PC-3 (cell line): ENCODE results near the gene SPARC. TPM values are rescaled to one million over a fixed set of nuclear protein-coding genes. Genes with fewer than 3 reads are reported as not detected.

Source experiments
- ATAC-seq: fragments of 200-7000 bp; cut with Tn5 transposase; 2 replicates; pipeline ENCODE4 v1.9.1; 2020; ENCODE audit warnings: mild to moderate bottlenecking, moderate library complexity
- BruUV-seq: library from RNA; stranded (reverse); fragments of 400-500 nt; replicated peaks from 2 replicates; lab custom pipeline; 2021; lab: Mats Ljungman, UMichigan
- CTCF ChIA-PET: fragments of 300-600 bp; sonication (Branson Sonifier 250); formaldehyde crosslinking; loops from one replicate; lab custom pipeline; 2022; ENCODE audit warnings: antibody characterized with exemption; lab: Charles Lee
- POLR2A ChIA-PET: fragments of 300-600 bp; sonication (Branson Sonifier 250); formaldehyde crosslinking; loops from one replicate; lab custom pipeline; 2022; ENCODE audit warnings: antibody characterized with exemption; ENCODE audit not compliant: unreplicated experiment; lab: Charles Lee
- DNase-seq: peaks from one replicate; pipeline ENCODE4 v3.0.0-alpha.2; 2015
- H2AFZ ChIP-seq: fragments of 300-600 bp; sonication (generic); 2 replicates; pipeline ENCODE4 v1.6.0; 2016; ENCODE audit warnings: antibody characterized with exemption, low read length
- H3F3A ChIP-seq: fragments of 300-600 bp; sonication (generic); one replicate; pipeline ENCODE4 v1.6.0; 2017; ENCODE audit warnings: antibody characterized with exemption, low read length, control low read depth, mild to moderate bottlenecking; ENCODE audit not compliant: unreplicated experiment
- H3K27ac ChIP-seq: fragments of 300-600 bp; sonication (generic); 2 replicates; pipeline ENCODE4 v1.5.1; 2016; ENCODE audit warnings: mild to moderate bottlenecking, low read length
- H3K27me3 ChIP-seq: fragments of 300-600 bp; sonication (generic); 2 replicates; pipeline ENCODE4 v1.6.1; 2016; ENCODE audit warnings: low read length, mixed read lengths
- H3K36me3 ChIP-seq: fragments of 300-600 bp; sonication (generic); 2 replicates; pipeline ENCODE4 v1.6.1; 2016; ENCODE audit warnings: low read depth, mixed run types, low read length, mixed read lengths
- H3K4me1 ChIP-seq: fragments of 300-600 bp; sonication (generic); 2 replicates; pipeline ENCODE4 v1.5.1; 2016; ENCODE audit warnings: low read length; ENCODE audit not compliant: insufficient read depth
- H3K4me2 ChIP-seq: fragments of 300-600 bp; sonication (generic); 2 replicates; pipeline ENCODE4 v1.6.0; 2016; ENCODE audit warnings: low read length
- H3K4me3 ChIP-seq: fragments of 300-600 bp; sonication (generic); 2 replicates; pipeline ENCODE4 v1.5.1; 2016; ENCODE audit warnings: mild to moderate bottlenecking, low read length, mixed read lengths
- H3K79me2 ChIP-seq: fragments of 300-600 bp; sonication (generic); 2 replicates; pipeline ENCODE4 v1.6.1; 2017; ENCODE audit warnings: low read length, mixed read lengths
- H3K9ac ChIP-seq: fragments of 300-600 bp; sonication (generic); 2 replicates; pipeline ENCODE4 v1.6.0; 2016; ENCODE audit warnings: mild to moderate bottlenecking, low read length
- H3K9me2 ChIP-seq: fragments of 300-600 bp; sonication (generic); replicated peaks from 2 replicates; pipeline ENCODE4 v1.6.1; 2016; ENCODE audit warnings: mixed run types, low read length, mixed read lengths
- H3K9me3 ChIP-seq: fragments of 300-600 bp; sonication (generic); 2 replicates; pipeline ENCODE4 v1.6.1; 2016; ENCODE audit warnings: low read length, mixed read lengths
- H4K20me1 ChIP-seq: fragments of 300-600 bp; sonication (generic); 2 replicates; pipeline ENCODE4 v1.6.1; 2016; ENCODE audit warnings: low read length, mixed read lengths
- EZH2 ChIP-seq: fragments of 300-600 bp; sonication (generic); IDR thresholded peaks from one replicate; pipeline ENCODE4 v1.6.1; 2017; ENCODE audit warnings: antibody characterized with exemption, mild to moderate bottlenecking, low read length; ENCODE audit not compliant: unreplicated experiment
- EZH2phosphoT487 ChIP-seq: fragments of 300-600 bp; sonication (generic); IDR thresholded peaks from 2 replicates; pipeline ENCODE4 v1.6.1; 2018; ENCODE audit warnings: mild to moderate bottlenecking, antibody characterized with exemption, low read length, borderline replicate concordance
- intact Hi-C: fragments of 100-400 bp; cut with micrococcal nuclease; formaldehyde crosslinking; loops from 2 replicates; pipeline ENCODE4 v1.9.0; 2023
- total RNA-seq: library from RNA; depleted of rRNA; stranded (reverse); fragments of >200 nt; gene quantifications from 2 replicates; pipeline ENCODE4 v1.2.3, GENCODE V29; 2014
- TF ChIP-seq, protein P1 (sequence below): fragments of 300-600 bp; sonication (generic); conservative IDR thresholded peaks from 2 replicates; pipeline ENCODE4 v1.5.1; 2017; ENCODE audit warnings: antibody characterized with exemption, low read depth, mild to moderate bottlenecking, low read length

Gene SPARC
- total RNA-seq, 1 experiment from 2014 or later, result 2.7 TPM

DNA sequence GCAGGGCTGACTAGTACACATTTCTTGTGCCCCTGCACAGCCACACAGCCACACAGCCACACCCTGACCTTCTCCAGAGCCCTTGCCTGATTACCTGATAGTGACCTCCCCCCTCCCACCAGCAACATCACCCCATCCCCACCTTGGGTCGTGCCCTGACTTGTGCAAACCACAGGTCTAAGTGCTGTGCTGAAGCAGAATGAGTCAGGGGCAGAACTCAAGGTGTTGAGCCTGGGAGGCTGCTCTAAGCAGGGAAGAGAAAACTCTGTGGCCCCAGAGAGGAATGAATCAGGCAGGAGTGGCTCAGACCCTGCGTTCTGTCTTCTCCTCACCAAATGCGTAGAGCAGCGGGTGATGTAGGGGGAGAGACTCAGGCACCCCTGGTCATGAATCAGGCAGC, 71.3 kb downstream of the SPARC start:
- DNase-seq (peak; percentile 85), ATAC-seq (peak; percentile 42)
- intact Hi-C loops, result no loop called here
- Histone ChIP-seq H3K4me1 (peaks cover 68% of the 10 kb centered on the region), H3F3A (peaks cover 6% of the 10 kb centered on the region), H3K79me2 (no peaks in the 10 kb centered on the region), H3K27ac (peak overlapping the region; percentile 92), H3K9ac (peak overlapping the region; percentile 64; the same call in 1 of the 2 replicates), H3K9me3 (no peaks in the 10 kb centered on the region), H2AFZ (no peak overlapping the region), H3K27me3 (no peaks in the 10 kb centered on the region), H4K20me1 (no peaks in the 10 kb centered on the region), H3K4me3 (no peak overlapping the region), H3K36me3 (no peaks in the 10 kb centered on the region), H3K9me2 (no peaks in the 10 kb centered on the region), H3K4me2 (peak overlapping the region; percentile 72)
- no peak for TF ChIP-seq EZH2phosphoT487
- TF ChIP-seq EZH2, result no peak
- TF ChIP-seq, protein P1, sequence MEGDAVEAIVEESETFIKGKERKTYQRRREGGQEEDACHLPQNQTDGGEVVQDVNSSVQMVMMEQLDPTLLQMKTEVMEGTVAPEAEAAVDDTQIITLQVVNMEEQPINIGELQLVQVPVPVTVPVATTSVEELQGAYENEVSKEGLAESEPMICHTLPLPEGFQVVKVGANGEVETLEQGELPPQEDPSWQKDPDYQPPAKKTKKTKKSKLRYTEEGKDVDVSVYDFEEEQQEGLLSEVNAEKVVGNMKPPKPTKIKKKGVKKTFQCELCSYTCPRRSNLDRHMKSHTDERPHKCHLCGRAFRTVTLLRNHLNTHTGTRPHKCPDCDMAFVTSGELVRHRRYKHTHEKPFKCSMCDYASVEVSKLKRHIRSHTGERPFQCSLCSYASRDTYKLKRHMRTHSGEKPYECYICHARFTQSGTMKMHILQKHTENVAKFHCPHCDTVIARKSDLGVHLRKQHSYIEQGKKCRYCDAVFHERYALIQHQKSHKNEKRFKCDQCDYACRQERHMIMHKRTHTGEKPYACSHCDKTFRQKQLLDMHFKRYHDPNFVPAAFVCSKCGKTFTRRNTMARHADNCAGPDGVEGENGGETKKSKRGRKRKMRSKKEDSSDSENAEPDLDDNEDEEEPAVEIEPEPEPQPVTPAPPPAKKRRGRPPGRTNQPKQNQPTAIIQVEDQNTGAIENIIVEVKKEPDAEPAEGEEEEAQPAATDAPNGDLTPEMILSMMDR, result no peak
- BruUV-seq, result no TSS peak
- ChIA-PET POLR2A (no interaction called here), CTCF (no interaction called here)

DNA sequence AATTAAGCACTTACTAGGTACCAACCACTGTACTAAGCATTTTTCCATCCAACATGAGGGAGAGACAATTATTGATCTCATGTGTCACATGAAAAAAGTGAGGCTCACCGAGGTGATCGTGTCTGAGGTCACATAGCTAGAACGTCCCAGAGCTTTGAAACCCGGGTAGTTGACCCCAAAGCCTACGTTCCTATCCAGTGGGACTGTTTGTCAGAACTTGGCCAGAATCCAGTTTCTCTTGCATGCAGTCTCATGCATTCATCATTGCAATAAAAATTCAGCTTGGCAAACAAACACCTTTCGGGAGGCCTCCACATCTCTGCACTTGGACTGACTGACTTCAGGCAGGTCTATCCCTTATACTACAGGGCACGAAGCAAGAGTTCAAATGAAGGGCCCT, 72.2 kb downstream of the SPARC start:
- Histone ChIP-seq H3K4me3 (no peak overlapping the region), H3K9me2 (no peaks in the 10 kb centered on the region), H3K9ac (peak overlapping the region; percentile 64; the same call in 1 of the 2 replicates), H3F3A (peaks cover 6% of the 10 kb centered on the region), H3K36me3 (no peaks in the 10 kb centered on the region), H3K27ac (peak overlapping the region; percentile 92), H3K4me1 (peaks cover 59% of the 10 kb centered on the region), H3K4me2 (peak overlapping the region; percentile 72), H2AFZ (no peak overlapping the region), H3K79me2 (no peaks in the 10 kb centered on the region), H3K9me3 (no peaks in the 10 kb centered on the region), H4K20me1 (no peaks in the 10 kb centered on the region), H3K27me3 (no peaks in the 10 kb centered on the region)
- TF ChIP-seq EZH2 (no peak), EZH2phosphoT487 (no peak)
- TF ChIP-seq, protein P1, result no peak
- ChIA-PET CTCF (no interaction called here), POLR2A (no interaction called here)
- peak; percentile 73 for DNase-seq
- BruUV-seq, result no TSS peak
- intact Hi-C loops, result no loop called here
- ATAC-seq, result peak; percentile 12

DNA sequence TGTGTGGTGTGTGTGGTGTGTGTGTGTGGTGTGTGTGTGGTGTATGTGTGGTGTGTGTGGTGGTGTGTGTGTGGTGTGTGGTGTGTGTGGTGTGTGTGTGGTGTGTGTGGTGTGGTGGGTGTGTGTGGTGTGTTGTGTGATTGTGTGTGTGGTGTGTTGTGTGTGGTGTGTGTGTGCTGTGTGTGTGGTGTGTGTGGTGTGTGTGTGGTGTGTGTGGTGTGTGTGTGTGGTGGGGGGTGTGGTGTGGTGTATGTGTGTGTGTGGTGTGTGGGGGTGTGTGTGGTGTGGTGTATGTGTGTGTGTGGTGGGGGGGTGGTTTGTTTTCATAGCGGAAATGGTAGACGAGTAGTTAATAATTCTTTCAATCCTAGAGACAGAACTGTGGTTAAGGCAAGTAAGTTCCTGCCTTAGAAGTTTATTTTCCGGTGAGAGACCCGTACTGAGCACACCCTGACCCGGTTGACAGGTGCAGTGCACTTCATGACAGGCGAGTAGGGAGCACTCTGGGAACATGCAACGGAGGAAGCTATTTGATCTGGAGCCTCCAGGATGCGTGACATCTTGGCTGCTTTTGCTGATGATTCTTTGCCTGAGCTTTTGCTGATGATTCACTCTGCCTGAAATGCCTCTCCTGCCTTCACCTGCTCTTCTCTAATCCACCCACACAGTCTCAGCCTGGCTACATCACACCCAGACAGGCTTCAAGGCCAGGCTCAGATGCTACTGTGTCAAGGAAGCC, 73.9 kb downstream of the SPARC start:
- ATAC-seq (peak; percentile 16), DNase-seq (peak; percentile 83)
- intact Hi-C loops, result loop anchor here (1.0 kb wide), 1 partner anchor 47 kb away; no protein-coding TSS in a partner anchor
- Histone ChIP-seq H3K4me3 (no peak overlapping the region), H3K9me2 (no peaks in the 10 kb centered on the region), H3K36me3 (no peaks in the 10 kb centered on the region), H3K4me2 (no peak overlapping the region), H3K9me3 (no peaks in the 10 kb centered on the region), H3K27ac (peak overlapping the region; percentile 29), H3K27me3 (no peaks in the 10 kb centered on the region), H3F3A (no peaks in the 10 kb centered on the region), H3K4me1 (peaks cover 45% of the 10 kb centered on the region), H3K9ac (no peak overlapping the region), H3K79me2 (no peaks in the 10 kb centered on the region), H2AFZ (no peak overlapping the region), H4K20me1 (no peaks in the 10 kb centered on the region)
- POLR2A ChIA-PET, result no interaction called here
- TF ChIP-seq, protein P1, result no peak
- no peak for TF ChIP-seq EZH2phosphoT487
- no peak for TF ChIP-seq EZH2
- no TSS peak for BruUV-seq
- CTCF ChIA-PET, result no interaction called here
